Keratinocyte (primary cell): ENCODE measurements around the gene CASR.

Source experiments
- CTCF ChIP-seq, 3 experiments: IDR thresholded peaks in 1 of 3; conservative IDR thresholded peaks in 1 of 3; optimal IDR thresholded peaks in 1 of 3; 2 replicates in 2 of 3; 3 replicates in 1 of 3; pipeline versions ENCODE3 to v1.5.1; 2011; ENCODE audit warnings: low read length in 3 of 3, mild to moderate bottlenecking in 3 of 3, moderate library complexity in 2 of 3, control low read depth in 1 of 3, inconsistent platforms in 1 of 3; ENCODE audit not compliant: insufficient read depth in 2 of 3; ENCODE audit errors: extremely low read depth in 1 of 3
- EZH2 ChIP-seq: IDR thresholded peaks from one replicate; pipeline ENCODE4 v1.6.1; 2012; ENCODE audit warnings: inconsistent platforms, mild to moderate bottlenecking, low read length, moderate library complexity

DNA sequence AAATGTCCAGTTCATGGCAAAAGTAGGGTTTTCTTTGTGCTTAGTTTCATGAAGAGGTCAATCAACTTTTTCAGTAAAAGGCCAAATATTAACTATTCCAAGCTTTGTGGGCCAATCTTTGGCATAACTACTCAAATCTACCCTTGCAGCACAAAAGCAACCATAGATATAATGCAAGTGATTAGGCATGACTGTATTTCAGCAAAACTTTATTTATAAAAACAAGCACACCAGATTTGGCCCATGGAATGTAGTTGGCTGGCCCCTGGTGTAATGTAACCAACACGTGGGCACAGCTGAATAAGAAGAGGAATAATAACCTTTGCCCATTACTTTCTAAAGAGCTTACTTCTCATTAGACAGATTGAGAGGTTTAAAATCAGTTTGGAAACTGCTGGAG is 50.6 kb downstream of the CASR start:
- TF ChIP-seq EZH2, result no peak
- TF ChIP-seq CTCF (optimal IDR thresholded peaks at IDR 0.05 in 1 of 3, IDR thresholded peaks at IDR 0.05 in 1 of 3, conservative IDR thresholded peaks at IDR 0.05 in 1 of 3; ENCODE audit: extremely low read depth in 1 of 3, insufficient read depth in 2 of 3, low read length in 3 of 3), result no peak
